OCI-LY7 (cell line): ENCODE results near the gene TTC8.

Experiments
- CTCF ChIP-seq: fragments of 200-600 bp; sonication (generic); conservative IDR thresholded peaks from 2 replicates; pipeline ENCODE4 v1.5.1; 2014; ENCODE audit warnings: mild to moderate bottlenecking, antibody characterized with exemption, low read length, moderate library complexity, mixed read lengths
- EZH2phosphoT487 ChIP-seq: fragments of 200-600 bp; sonication (generic); IDR thresholded peaks from 2 replicates; pipeline ENCODE4 v1.6.1; 2018; ENCODE audit warnings: low read depth, borderline replicate concordance, mild to moderate bottlenecking, mixed run types, antibody characterized with exemption, low read length, moderate library complexity, mixed read lengths

- TF ChIP-seq CTCF (no peak), EZH2phosphoT487 (no peak)
Observed at GRCh38 chr14:88840926-88841325, 16.5 kb downstream of the TTC8 start.
